GM12873 (cell line): Measurements from ENCODE around the gene PYGM.
A peak's percentile ranks its signal among the peaks of the same experiment; 100 is the strongest.

Source experiments
- CTCF ChIP-seq: IDR thresholded peaks from 2 replicates; pipeline ENCODE4 v1.5.1; 2012; ENCODE audit warnings: low read depth, mild to moderate bottlenecking, moderate library complexity, low read length, control low read depth; ENCODE audit not compliant: insufficient read depth; ENCODE audit errors: missing control alignments

PYGM gene

GRCh38 chr11:64759722-64760719 lies at the start of gene PYGM:
TSS of gene PYGM (minus strand) at chr11:64759974. CDS start at chr11:64759898, 76 bp downstream.
- no peak for TF ChIP-seq CTCF

GRCh38 chr11:64805481-64805880 lies 45.7 kb upstream of the PYGM start:
- TF ChIP-seq CTCF: no peak

- no peak for TF ChIP-seq CTCF
Measured at GRCh38 chr11:64804346-64805210, 44.8 kb upstream of the PYGM start.

- no peak for TF ChIP-seq CTCF
Measured at GRCh38 chr11:64803846-64804345, 44.1 kb upstream of the PYGM start.

GRCh38 chr11:64803158-64803845 lies 43.5 kb upstream of the PYGM start, which contains the start of gene MAP4K2:
TSS of gene MAP4K2 (minus strand) at chr11:64803214. CDS start at chr11:64803149, 65 bp downstream.
- TF ChIP-seq CTCF: peak; percentile 27

- no peak for TF ChIP-seq CTCF
Measured at GRCh38 chr11:64802370-64803157, 42.8 kb upstream of the PYGM start.
